ENCODE measurements around the gene NAV2. TPM values are rescaled to one million over a fixed set of nuclear protein-coding genes. Genes with fewer than 3 reads are reported as not detected.

The NAV2 gene
- total RNA-seq, 1 experiment from 2014 or later, result 22.7 TPM

GRCh38 chr11:19873730-19874129, 161.1 kb downstream of the NAV2 start:
- no peak for DNase-seq (ENCODE audit: low read depth, low spot score)
- CTCF ChIA-PET, result no interaction called here
- in situ Hi-C loops (cut with HindIII; ENCODE audit: low pct_unique_long_range_greater_than_20kb, low sequenced_read_pairs), result no loop called here

GRCh38 chr11:19874266-19874665, 161.6 kb downstream of the NAV2 start:
- no peak for ATAC-seq
- Histone ChIP-seq H3K27me3 (ENCODE audit: control insufficient read depth, insufficient read depth, low read length) (no peaks in the 10 kb centered on the region), H3K36me3 (ENCODE audit: control insufficient read depth, insufficient read depth, low read length) (no peaks in the 10 kb centered on the region), H3K4me1 (ENCODE audit: control insufficient read depth, insufficient read depth, low read length) (no peaks in the 10 kb centered on the region), H3K4me3 (ENCODE audit: low read depth in 2 of 2, low read length in 2 of 2) (no peak overlapping the region), H3K9me3 (ENCODE audit: control insufficient read depth, insufficient read depth, low read depth, low read length) (no peaks in the 10 kb centered on the region), H3K27ac (ENCODE audit: low read length) (no peak overlapping the region)
- CTCF ChIA-PET, result no interaction called here
- POLR2A ChIA-PET, result no interaction called here
- TF ChIP-seq POLR2AphosphoS5 (IDR thresholded peaks at IDR 0.05; ENCODE audit: low read depth, low read length), result no peak
- TF ChIP-seq CTCF (IDR thresholded peaks at IDR 0.05), result no peak
- no peak for TF ChIP-seq SIN3A (IDR thresholded peaks at IDR 0.05; ENCODE audit: borderline replicate concordance, insufficient read depth, low read depth, low read length)
- TF ChIP-seq, protein P1, sequence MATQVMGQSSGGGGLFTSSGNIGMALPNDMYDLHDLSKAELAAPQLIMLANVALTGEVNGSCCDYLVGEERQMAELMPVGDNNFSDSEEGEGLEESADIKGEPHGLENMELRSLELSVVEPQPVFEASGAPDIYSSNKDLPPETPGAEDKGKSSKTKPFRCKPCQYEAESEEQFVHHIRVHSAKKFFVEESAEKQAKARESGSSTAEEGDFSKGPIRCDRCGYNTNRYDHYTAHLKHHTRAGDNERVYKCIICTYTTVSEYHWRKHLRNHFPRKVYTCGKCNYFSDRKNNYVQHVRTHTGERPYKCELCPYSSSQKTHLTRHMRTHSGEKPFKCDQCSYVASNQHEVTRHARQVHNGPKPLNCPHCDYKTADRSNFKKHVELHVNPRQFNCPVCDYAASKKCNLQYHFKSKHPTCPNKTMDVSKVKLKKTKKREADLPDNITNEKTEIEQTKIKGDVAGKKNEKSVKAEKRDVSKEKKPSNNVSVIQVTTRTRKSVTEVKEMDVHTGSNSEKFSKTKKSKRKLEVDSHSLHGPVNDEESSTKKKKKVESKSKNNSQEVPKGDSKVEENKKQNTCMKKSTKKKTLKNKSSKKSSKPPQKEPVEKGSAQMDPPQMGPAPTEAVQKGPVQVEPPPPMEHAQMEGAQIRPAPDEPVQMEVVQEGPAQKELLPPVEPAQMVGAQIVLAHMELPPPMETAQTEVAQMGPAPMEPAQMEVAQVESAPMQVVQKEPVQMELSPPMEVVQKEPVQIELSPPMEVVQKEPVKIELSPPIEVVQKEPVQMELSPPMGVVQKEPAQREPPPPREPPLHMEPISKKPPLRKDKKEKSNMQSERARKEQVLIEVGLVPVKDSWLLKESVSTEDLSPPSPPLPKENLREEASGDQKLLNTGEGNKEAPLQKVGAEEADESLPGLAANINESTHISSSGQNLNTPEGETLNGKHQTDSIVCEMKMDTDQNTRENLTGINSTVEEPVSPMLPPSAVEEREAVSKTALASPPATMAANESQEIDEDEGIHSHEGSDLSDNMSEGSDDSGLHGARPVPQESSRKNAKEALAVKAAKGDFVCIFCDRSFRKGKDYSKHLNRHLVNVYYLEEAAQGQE (IDR thresholded peaks at IDR 0.05; ENCODE audit: insufficient read depth in 1 of 2, low read depth in 2 of 2, low read length in 1 of 2), result no peak
- TF ChIP-seq TCF7L2 (IDR thresholded peaks at IDR 0.05; ENCODE audit: low read depth, low read length), result no peak
- no peak for DNase-seq (ENCODE audit: low read depth, low spot score)
- intact Hi-C loops (cut with micrococcal nuclease; ENCODE audit: unreplicated experiment) (no loop called here), in situ Hi-C loops (cut with HindIII; ENCODE audit: low pct_unique_long_range_greater_than_20kb, low sequenced_read_pairs) (no loop called here)
- BruUV-seq (replicated peaks), result no TSS peak

More at GRCh38 chr11:19873730-19874129, 161.1 kb downstream of the NAV2 start:
- no peak for ATAC-seq
- intact Hi-C loops (cut with micrococcal nuclease; ENCODE audit: unreplicated experiment), result no loop called here
- Histone ChIP-seq H3K9me3 (ENCODE audit: control insufficient read depth, insufficient read depth, low read depth, low read length) (no peaks in the 10 kb centered on the region), H3K4me1 (ENCODE audit: control insufficient read depth, insufficient read depth, low read length) (no peaks in the 10 kb centered on the region), H3K27me3 (ENCODE audit: control insufficient read depth, insufficient read depth, low read length) (no peaks in the 10 kb centered on the region), H3K36me3 (ENCODE audit: control insufficient read depth, insufficient read depth, low read length) (no peaks in the 10 kb centered on the region), H3K4me3 (ENCODE audit: low read depth in 2 of 2, low read length in 2 of 2) (no peak overlapping the region), H3K27ac (ENCODE audit: low read length) (no peak overlapping the region)
- TF ChIP-seq TCF7L2 (IDR thresholded peaks at IDR 0.05; ENCODE audit: low read depth, low read length) (no peak), POLR2AphosphoS5 (IDR thresholded peaks at IDR 0.05; ENCODE audit: low read depth, low read length) (no peak), SIN3A (IDR thresholded peaks at IDR 0.05; ENCODE audit: borderline replicate concordance, insufficient read depth, low read depth, low read length) (no peak)
- POLR2A ChIA-PET, result no interaction called here
- BruUV-seq (replicated peaks), result no TSS peak

GRCh38 chr11:19876750-19877149, 164.1 kb downstream of the NAV2 start:
- ATAC-seq (no peak), DNase-seq (ENCODE audit: low read depth, low spot score) (no peak)
- H3K36me3 ChIP-seq (ENCODE audit: control insufficient read depth, insufficient read depth, low read length), result no peaks in the 10 kb centered on the region
- H3K27ac ChIP-seq (ENCODE audit: low read length), result no peak overlapping the region
- ChIA-PET POLR2A (no interaction called here), CTCF (no interaction called here)
- intact Hi-C loops (cut with micrococcal nuclease; ENCODE audit: unreplicated experiment) (no loop called here), in situ Hi-C loops (cut with HindIII; ENCODE audit: low pct_unique_long_range_greater_than_20kb, low sequenced_read_pairs) (no loop called here)
- no peak overlapping the region for H3K4me3 ChIP-seq (ENCODE audit: low read depth in 2 of 2, low read length in 2 of 2)
- no peaks in the 10 kb centered on the region for H3K4me1 ChIP-seq (ENCODE audit: control insufficient read depth, insufficient read depth, low read length)
- TF ChIP-seq TCF7L2 (IDR thresholded peaks at IDR 0.05; ENCODE audit: low read depth, low read length) (no peak), CTCF (IDR thresholded peaks at IDR 0.05) (no peak), SIN3A (IDR thresholded peaks at IDR 0.05; ENCODE audit: borderline replicate concordance, insufficient read depth, low read depth, low read length) (no peak), POLR2AphosphoS5 (IDR thresholded peaks at IDR 0.05; ENCODE audit: low read depth, low read length) (no peak)
- TF ChIP-seq, protein P1 (IDR thresholded peaks at IDR 0.05; ENCODE audit: insufficient read depth in 1 of 2, low read depth in 2 of 2, low read length in 1 of 2), result no peak
- H3K27me3 ChIP-seq (ENCODE audit: control insufficient read depth, insufficient read depth, low read length), result no peaks in the 10 kb centered on the region
- H3K9me3 ChIP-seq (ENCODE audit: control insufficient read depth, insufficient read depth, low read depth, low read length), result no peaks in the 10 kb centered on the region
- no TSS peak for BruUV-seq (replicated peaks)
